OCI-LY3 (cell line): Measurements from ENCODE around the gene CCDC106.

Experiments used
- CTCF ChIP-seq: fragments of 200-600, 300-600 bp; sonication (generic); IDR thresholded peaks from 2 replicates; pipeline ENCODE4 v1.5.1; 2014; ENCODE audit warnings: antibody characterized with exemption, low read length, low read depth
- EZH2phosphoT487 ChIP-seq: fragments of 200-600 bp; shearing (Covaris generic); IDR thresholded peaks from 2 replicates; pipeline ENCODE4 v1.6.1; 2018; ENCODE audit warnings: antibody characterized with exemption, mixed run types, low read depth

- TF ChIP-seq CTCF (no peak), EZH2phosphoT487 (no peak)
These were observed 30.6 kb upstream of the CCDC106 start for GRCh38 chr19:55617426-55617825.
